Body of pancreas (tissue), 4 donors: ENCODE measurements around the gene ST3GAL5. TPM values are rescaled to one million over a fixed set of nuclear protein-coding genes. Genes with fewer than 3 reads are reported as not detected.

ENCODE experiments used
- ATAC-seq: fragments of 150-250 bp; one replicate; pipeline ENCODE4 v1.9.1; 2016
- DNase-seq, 4 donors: peaks; one replicate each; pipeline ENCODE4 v3.0.0-alpha.2; 2019
- H3K27ac ChIP-seq, 4 donors: fragments of 200-600 bp; sonication (generic); 1 replicate in 3 of 4; 2 replicates in 1 of 4; pipeline versions ENCODE4 v1.5.1 to v1.6.1; 2016 to 2019; ENCODE audit warnings: mild to moderate bottlenecking in 1 of 4, mixed read lengths in 1 of 4, moderate library complexity in 1 of 4
- H3K27me3 ChIP-seq, 2 donors: fragments of 200-600 bp; sonication (generic); one replicate each; pipeline ENCODE4 v1.6.0; 2016; ENCODE audit warnings: mild to moderate bottlenecking in 1 of 2
- H3K36me3 ChIP-seq, 2 donors: fragments of 200-600 bp; sonication (generic); replicated peaks in 1 of 2; 2 replicates each; pipeline ENCODE4 v1.5.1; 2016; ENCODE audit warnings: low read depth in 2 of 2; ENCODE audit not compliant: insufficient read depth in 1 of 2
- H3K4me1 ChIP-seq: fragments of 200-600 bp; sonication (generic); one replicate; pipeline ENCODE4 v1.6.0; 2016
- H3K4me3 ChIP-seq, 2 donors: fragments of 200-600 bp; sonication (generic); 1 replicate in 1 of 2; 2 replicates in 1 of 2; pipeline ENCODE4 v1.5.1; 2016 to 2019
- H3K9me3 ChIP-seq, 3 donors: fragments of 200-600 bp; sonication (generic); 1 replicate in 2 of 3; 2 replicates in 1 of 3; pipeline ENCODE4 v1.5.1; 2016
- CTCF ChIP-seq, 7 experiments: fragments of 450-650 bp in 4 of 7; fragments of 200-600 bp in 3 of 7; sonication (generic) in 3 of 7; IDR thresholded peaks; one replicate each; pipeline ENCODE4 v1.5.1; 2016 to 2019; ENCODE audit warnings: antibody characterized with exemption in 7 of 7
- POLR2A ChIP-seq, 3 donors: fragments of 450-650 bp; IDR thresholded peaks; one replicate each; pipeline ENCODE4 v1.6.1; 2016; ENCODE audit warnings: antibody characterized with exemption in 3 of 3, mild to moderate bottlenecking in 2 of 3
- WGBS, 2 donors: methylation state at CpG; one replicate each; pipeline ENCODE4 v1.1.5; 2017; 5-methylcytosine and 5-hydroxymethylcytosine counted together
- intact Hi-C: fragments of 100-400 bp; cut with DNase I; formaldehyde crosslinking; loops from one replicate; pipeline ENCODE4 v1.15.1; 2023
- total RNA-seq, 2 donors: library from RNA; depleted of rRNA; stranded (reverse); fragments of >200 nt; gene quantifications; one replicate each; pipeline ENCODE4 v1.1.0, GENCODE V29; 2016

Gene ST3GAL5
- total RNA-seq, 2 donors from 2014 or later, result 8.6 to 18.8 TPM

- intact Hi-C loops, result no loop called here
- Histone ChIP-seq H3K36me3 (no peaks in the 10 kb centered on the region), H3K4me1 (peaks cover 4% of the 10 kb centered on the region), H3K9me3 (no peaks in the 10 kb centered on the region), H3K27ac (no peak overlapping the region), H3K27me3 (no peaks in the 10 kb centered on the region), H3K4me3 (no peak overlapping the region)
- TF ChIP-seq POLR2A (IDR thresholded peaks at IDR 0.05) (no peak), CTCF (IDR thresholded peaks at IDR 0.05) (no peak)
- WGBS, 2 donors, result 70 to 74% methylated on average over 5 of the region's 5 CpGs
- ATAC-seq, result no peak
- DNase-seq, result no peak
Observed at GRCh38 chr2:85822766-85823165, 66.0 kb downstream of the ST3GAL5 start.

- Histone ChIP-seq H3K27ac (no peak overlapping the region), H3K4me3 (no peak overlapping the region), H3K36me3 (no peaks in the 10 kb centered on the region), H3K27me3 (no peaks in the 10 kb centered on the region), H3K4me1 (no peaks in the 10 kb centered on the region), H3K9me3 (no peaks in the 10 kb centered on the region)
- DNase-seq (no peak), ATAC-seq (no peak)
- no peak for TF ChIP-seq POLR2A (IDR thresholded peaks at IDR 0.05)
- no peak for TF ChIP-seq CTCF (IDR thresholded peaks at IDR 0.05)
- intact Hi-C loops, result no loop called here
- WGBS, 2 donors, result 55 to 69% methylated on average over 6 of the region's 6 CpGs
Observed at GRCh38 chr2:85819811-85820510, 68.8 kb downstream of the ST3GAL5 start.

GRCh38 chr2:85814802-85815550 lies 73.8 kb downstream of the ST3GAL5 start:
- peak in 2 of 4 donors; percentile 41 to 48 for DNase-seq
- peak; percentile 56 for ATAC-seq
- Histone ChIP-seq H3K9me3 (no peaks in the 10 kb centered on the region), H3K4me3 (no peak overlapping the region), H3K27me3 (no peaks in the 10 kb centered on the region), H3K36me3 (no peaks in the 10 kb centered on the region), H3K27ac (peak overlapping the region in 3 of 4 donors; percentile 6 to 15 (median 9)), H3K4me1 (peaks cover 10% of the 10 kb centered on the region)
- no peak for TF ChIP-seq POLR2A (IDR thresholded peaks at IDR 0.05)
- TF ChIP-seq CTCF (IDR thresholded peaks at IDR 0.05), result no peak
- 30 to 31% methylated on average over 10 of the region's 10 CpGs for WGBS, 2 donors
- intact Hi-C loops, result loop anchor here (5.0 kb wide), 2 partner anchors 68 to 83 kb away; no protein-coding TSS in a partner anchor

- Histone ChIP-seq H3K27me3 (no peaks in the 10 kb centered on the region), H3K4me3 (no peak overlapping the region), H3K4me1 (peaks cover 10% of the 10 kb centered on the region), H3K36me3 (no peaks in the 10 kb centered on the region), H3K9me3 (no peaks in the 10 kb centered on the region), H3K27ac (peak overlapping the region in 3 of 4 donors; percentile 6 to 21 (median 15))
- 21 to 46% methylated on average over 6 to 13 of the region's 13 CpGs for WGBS, 2 donors
- peak; percentile 93 to 95 (median 94) for DNase-seq
- intact Hi-C loops, result loop anchor here (5.0 kb wide), 2 partner anchors 67 to 82 kb away; no protein-coding TSS in a partner anchor
- TF ChIP-seq CTCF (IDR thresholded peaks at IDR 0.05) (peak; percentile 93 to 98 (median 97)), POLR2A (IDR thresholded peaks at IDR 0.05) (no peak)
- ATAC-seq, result peak; percentile 95
Observed at GRCh38 chr2:85813982-85814801, 74.6 kb downstream of the ST3GAL5 start.
